HG03460 (cell line): ENCODE data around the gene SUDS3.

Experiments used
- ATAC-seq: cut with Tn5 transposase; IDR thresholded peaks from one replicate; pipeline ENCODE4 v1.9.1; 2021; ENCODE audit not compliant: unreplicated experiment

Gene SUDS3

DNA sequence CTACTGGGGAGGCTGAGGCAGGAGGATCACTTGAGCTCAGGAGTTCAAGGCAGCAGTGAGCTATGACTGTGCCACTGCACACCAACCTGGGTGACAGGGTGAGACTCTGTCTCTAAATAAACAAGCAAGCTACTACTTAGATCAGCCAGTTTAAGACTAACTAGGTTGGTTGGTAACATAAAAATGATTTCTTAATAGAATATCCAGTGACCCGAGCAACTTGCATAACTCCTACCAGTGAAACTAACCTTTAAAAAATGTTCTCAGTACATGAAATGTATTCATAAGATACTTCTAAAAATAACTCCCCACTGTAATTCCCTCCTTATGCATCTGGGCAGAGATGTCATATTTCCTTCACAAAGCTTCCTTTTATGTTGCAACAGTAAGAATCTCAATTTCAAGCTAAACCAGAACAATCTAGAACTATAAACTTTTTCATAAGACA is 19.5 kb upstream of the SUDS3 start:
- peak; percentile 18 for ATAC-seq

DNA sequence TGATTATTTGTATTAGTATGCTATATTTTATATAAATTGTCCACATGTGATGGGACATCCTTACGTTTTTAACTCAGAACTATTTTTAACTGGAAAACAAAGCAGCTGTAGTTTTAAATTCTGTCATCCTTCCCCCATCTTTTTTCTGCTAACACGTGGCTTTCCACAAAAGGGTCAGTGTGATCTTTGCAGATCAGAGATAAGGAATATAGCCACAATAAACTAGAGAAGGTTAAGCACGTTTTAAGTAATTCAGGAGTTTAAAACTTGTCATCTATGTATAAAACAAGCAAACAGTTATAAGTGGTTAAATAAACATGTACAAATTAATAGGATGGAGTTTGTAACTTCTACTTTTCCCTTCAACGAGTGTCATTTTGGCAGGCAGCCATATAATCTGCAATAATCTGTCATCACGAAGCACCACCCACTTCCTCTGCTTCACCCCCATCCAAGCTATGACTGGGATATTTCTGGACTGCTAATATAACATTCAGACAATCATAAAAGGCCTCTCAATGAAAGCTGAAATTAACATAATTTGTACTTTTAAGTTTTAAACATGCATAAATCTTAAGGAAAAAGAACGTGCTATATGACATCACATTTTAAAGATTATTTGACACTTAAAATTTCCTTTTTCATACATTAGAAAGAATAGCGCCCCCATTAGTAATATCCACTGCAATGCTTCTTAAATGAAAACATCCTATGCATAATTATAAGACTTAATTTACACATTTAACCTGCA is 18.9 kb upstream of the SUDS3 start:
- ATAC-seq: peak; percentile 49

DNA sequence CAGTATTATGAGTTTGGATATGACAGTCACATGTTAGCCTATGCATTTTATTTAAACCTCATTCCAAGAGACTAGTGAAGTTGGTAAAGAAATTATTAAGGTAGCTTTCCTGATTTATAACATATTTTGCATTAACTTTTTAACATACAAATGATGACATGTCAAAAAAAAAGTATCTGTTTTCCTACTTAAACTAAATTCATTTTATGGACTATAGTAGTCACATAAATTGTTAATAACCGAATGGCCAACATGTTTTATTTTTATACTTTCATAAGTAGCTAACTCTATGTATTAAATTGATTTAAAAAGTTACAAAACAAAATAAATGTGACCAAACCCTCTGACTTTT is 18.4 kb upstream of the SUDS3 start:
- ATAC-seq: no peak

DNA sequence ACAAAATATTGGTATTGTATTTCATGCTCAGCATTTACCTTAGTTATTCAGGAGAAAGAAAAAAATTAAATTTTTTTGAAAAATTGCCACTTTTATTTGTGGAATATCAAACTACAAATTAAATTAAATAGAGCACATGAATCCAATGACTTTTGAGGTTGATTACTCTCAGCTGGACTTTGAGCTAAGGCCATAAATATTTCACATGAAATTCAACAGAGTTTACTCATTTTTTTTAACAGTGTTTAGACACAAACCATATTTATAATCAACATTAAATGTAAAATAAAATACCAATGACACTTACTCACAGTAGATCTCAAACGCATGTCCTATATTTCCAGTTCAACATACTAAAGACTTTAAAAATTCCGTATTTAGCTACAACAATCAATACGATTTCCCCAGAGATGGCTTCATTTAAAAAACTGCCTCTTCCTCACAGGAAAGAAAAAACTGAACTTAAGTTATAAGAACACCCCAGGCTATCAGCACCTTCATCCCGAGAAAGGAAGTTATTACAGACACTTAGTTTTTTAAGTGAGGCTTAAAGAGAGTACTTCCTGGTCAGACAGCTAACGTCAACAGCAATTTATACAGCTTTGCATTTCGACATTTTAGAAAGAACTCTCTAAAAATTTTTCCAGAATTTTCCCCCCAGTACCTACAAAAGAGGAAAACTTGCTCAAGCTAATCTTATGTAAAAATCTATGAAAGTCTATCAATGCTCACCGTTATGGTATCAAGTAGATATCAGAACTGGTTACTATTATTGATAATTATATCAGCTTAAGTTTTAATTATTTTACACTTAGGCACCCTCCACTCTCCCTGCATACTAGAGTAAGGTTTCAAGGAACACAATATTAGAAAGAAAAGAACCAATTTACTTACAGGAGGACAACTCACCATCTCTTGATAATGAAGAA is 17.5 kb upstream of the SUDS3 start:
- ATAC-seq: no peak

DNA sequence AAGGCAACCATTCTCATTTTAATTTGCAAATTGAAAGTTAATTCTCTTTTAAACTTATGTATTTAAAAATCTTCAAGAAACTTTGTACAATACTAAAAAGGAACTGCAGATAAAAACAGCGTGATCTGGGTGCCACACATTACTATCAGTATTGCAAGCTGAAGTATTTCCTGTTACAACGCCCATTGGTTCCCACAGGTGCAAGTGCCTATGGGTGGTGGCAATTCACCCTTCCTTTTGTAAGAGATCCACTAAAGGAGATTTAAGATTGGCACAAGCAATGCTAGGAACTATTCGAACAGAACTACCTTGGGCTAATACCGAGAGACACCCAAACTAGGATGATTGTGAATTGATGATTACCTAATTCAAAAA is 16.8 kb upstream of the SUDS3 start:
- no peak for ATAC-seq

DNA sequence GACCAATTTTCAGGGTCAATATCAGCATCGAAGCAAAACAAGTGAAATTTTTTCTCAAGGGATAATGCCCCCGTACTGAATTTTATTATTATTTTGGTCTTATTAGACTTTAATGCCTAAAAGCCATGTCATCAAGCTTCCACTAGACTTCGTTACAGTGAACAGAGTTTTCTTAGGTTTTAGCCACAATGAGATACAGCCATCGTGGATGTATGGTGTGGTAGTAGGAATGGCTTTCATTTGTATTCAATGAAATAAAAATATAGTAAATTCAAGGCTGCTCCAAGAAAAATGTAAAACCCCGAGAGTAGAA is 15.3 kb upstream of the SUDS3 start:
- no peak for ATAC-seq

DNA sequence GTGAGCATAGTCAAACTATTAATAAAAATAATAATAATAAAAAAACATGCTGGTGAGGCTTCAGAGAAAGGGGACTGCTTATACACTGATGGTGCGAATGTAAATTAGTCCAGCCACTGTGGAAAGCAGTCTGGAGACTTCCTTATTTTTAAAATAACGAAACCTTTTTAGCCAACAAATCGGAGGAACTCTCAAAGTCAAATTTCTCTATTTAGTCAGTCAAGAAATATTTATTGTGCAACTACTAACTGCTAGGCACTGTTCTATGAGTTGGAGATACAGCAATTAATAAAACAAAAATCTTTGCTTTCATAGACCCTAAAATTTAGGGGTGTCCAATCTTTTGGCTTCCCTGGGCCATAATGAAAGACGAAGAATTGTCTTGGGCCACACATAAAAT is 14.5 kb upstream of the SUDS3 start:
- no peak for ATAC-seq

DNA sequence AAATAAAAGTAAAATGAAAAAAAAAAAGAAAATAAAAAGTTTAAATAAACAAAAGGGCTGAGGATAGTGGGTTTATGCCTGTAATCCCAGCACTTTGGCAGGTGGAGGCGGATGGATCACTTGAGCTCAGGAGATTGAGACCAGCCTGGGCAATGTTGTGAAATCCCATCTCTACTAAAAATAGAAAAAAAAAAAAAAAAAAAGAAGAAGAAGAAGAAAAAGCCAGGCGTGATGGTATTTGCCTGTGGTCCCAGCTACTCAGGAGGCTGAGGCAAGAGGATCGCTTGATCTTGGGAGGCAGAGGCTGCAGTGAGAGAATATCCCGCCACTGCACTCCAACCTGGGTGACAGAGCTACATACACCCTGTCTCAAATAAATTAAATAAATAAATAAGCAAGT is 7.5 kb upstream of the SUDS3 start:
- ATAC-seq: no peak

DNA sequence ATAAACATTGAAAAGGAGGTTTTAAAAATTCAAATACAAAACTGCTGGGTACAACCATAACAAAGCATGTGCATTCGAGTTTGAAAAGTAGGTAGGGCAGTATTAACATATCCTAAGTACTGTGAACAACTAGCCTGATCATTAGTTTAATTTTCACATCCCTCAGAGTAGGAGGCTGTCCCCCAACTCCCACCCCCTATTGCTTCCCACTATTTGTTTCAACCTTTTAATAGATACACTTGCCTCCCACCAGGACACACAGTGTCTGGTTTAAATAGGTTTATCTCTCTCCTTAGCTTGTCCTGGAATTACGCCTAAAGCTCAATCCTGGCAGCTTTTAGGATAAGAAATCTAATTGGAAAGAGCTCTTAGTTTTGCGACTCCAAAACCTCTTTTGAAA is 5.8 kb upstream of the SUDS3 start:
- ATAC-seq: no peak

DNA sequence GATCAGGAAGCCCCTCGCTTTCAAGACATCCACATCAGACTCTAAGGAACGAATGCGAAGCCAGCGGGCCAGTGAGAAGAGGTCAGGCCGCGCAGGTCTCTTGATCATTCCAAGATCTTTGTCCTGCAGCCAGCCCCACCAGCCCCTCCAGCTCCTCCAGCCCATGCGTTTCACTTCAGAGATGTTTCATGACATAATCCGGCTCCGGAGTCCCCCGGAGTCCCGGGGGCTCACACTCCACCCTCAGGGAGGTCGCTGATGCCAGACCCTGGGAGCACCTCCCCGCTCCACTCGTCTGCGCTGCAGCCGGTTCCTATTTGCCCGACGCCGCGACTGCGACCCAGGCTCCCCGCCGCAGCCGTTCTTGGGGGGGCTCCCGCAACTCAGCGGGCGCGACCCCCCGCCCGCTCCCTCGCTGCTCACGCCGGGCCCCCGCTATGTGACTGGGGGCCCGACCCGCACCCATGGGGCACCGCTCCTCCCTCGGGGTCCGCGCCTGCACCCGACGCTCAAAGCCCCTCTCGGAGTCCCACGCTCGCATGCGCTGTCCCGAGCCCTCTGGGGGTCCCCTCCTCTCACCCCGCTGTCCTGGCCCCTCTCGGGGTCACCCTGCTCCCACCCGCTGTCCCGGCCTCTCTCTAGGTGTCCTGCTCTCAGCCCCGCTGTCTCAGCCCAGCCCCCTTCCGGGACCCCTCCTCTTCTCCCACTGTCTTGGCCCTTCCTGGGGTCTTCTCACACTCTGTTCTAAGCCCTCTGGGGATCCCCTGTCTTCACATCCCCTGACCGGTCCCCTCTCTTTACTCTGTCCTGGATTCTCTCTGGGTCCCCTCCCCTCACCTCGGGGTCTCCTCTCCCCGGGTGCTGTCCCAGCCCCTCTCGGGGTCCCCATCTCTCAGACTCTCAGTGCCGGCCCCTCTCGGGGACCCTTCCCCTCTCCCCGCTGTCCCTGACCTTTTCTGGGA is 4.8 kb upstream of the SUDS3 start:
- no peak for ATAC-seq

DNA sequence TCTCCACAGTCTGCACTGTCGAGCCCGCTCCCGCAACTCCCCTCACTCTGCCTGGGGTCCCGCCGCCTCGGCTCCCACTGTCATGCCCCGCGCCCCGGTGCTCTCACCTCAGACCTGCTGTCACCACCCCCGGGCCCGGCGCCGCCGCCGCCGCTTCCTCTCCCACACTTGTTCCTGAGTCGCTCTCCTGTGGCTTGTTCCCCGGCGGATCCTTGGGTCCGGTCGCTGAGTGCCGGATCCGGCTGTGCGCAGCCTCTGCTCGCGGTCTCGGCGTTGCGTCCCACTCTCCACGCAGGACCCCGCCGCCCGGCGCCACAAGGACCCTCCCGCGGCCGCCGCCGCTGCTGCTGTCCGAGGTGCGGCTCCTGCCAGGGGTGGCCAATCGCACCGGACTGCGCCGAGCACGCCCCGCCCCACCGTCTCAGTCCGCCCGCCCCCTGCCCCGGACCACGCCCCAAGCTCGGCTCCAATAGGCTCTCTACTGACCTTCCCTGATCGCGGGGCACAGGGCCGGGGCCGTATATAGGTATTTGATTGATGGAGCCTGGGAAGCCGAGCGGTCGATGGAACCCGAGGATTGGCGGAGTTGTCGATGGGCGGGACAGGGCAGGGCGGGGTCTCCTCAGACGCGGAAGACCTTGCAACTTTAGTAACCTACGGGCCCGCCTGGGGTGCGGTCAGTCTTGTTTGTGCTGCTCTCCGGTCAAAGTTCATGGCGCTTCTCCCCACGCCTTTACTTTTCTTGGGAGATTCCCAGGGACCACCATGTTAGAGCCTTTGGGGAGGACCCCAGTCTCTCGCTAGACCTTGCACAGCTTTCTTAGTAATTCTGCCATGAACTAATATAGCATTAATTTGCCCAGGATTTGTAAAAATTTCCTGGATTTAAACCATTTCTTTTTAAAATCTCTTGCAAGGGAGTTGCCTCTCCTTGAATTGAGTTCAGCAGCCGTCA is 3.5 kb upstream of the SUDS3 start, which contains the start of gene TAOK3:
Gene TAOK3 (minus strand): TSS at position 367 of the 955 bp plus-strand sequence. CDS start 117,340 bp downstream, outside the sequence.
- ATAC-seq: peak; percentile 80

DNA sequence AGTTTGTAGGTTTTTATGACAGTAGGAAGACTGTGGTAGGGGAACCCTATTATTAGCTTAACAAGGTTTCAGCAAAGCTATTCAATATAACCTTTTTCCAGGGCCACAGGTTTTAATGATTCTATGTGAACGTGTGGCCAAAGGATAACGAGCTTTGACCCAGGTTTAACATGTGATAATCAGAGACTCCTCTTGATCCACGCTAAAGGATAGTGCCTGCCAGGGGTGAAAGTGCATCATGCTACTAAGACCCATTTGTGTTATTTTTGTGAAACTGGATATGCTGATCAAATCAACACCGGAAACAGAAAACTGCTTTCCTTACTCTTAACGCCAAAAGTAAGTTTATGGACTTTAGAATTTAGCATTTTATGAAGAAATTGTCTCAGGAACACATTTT is 2.7 kb upstream of the SUDS3 start:
- no peak for ATAC-seq

DNA sequence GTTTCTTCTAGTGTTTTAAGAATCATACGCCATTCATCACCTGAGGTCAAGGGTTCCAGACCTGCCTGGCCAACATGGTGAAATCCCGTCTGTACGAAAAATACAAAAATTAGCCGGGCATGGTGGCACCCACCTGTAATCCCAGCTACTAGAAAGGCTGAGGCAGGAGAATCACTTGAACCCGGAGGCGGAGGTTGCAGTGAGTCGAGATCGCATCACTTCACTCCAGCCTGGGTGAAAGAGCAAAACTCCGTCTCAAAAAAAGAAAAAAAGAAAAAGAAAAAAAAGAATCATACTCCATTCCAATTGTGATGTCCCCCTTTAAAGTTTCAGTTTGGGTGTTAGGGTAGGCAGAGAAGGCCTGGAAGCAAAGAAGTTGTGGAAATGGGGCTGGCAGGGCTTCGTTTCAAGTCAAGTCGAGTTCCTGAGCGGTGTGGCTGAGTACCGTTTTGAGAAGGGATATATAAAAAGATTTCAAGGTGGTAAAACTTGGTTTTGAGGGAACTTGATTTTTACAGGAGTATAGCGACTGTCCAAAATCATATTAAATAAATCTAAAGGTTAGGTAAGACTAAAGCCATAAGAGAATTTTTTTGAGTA is 2.1 kb upstream of the SUDS3 start:
- ATAC-seq: no peak

DNA sequence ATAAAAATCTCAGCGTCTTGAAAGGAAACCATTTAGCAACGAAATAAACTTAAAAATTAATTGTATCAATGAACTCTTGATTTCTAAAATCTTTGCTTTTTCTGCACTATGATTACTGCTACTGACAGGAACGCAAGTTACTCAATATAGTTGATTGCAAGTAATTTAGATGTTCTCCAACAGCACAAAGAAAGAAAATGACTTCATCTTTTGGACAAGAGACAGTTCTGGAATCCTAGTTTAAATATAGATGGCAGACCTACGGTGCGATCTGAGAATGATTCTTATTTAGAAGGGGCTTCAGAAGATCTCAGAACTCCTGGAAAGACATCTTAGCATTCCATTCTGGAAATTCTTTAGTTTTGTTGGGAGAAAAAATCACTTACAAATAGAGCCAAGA is 1.4 kb upstream of the SUDS3 start:
- ATAC-seq: no peak

DNA sequence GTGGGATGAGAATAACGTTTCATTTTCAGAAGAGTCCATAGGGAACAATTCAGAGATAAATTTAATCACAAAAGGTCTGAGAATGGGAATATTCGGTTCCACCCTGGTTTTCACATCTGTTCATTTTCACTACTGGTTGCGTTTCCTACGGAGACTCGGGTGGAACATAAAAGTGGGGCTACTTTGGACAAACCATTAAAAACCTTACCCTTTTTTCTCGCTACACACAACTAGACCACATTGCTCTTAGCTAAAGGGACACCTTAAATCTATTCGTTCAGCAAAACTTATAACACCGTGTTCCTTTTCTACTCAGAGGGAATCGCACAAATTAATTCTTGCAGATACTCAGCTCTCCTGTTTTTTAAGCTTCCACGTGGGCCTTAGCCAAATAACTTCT is 1.0 kb upstream of the SUDS3 start:
- ATAC-seq: no peak

DNA sequence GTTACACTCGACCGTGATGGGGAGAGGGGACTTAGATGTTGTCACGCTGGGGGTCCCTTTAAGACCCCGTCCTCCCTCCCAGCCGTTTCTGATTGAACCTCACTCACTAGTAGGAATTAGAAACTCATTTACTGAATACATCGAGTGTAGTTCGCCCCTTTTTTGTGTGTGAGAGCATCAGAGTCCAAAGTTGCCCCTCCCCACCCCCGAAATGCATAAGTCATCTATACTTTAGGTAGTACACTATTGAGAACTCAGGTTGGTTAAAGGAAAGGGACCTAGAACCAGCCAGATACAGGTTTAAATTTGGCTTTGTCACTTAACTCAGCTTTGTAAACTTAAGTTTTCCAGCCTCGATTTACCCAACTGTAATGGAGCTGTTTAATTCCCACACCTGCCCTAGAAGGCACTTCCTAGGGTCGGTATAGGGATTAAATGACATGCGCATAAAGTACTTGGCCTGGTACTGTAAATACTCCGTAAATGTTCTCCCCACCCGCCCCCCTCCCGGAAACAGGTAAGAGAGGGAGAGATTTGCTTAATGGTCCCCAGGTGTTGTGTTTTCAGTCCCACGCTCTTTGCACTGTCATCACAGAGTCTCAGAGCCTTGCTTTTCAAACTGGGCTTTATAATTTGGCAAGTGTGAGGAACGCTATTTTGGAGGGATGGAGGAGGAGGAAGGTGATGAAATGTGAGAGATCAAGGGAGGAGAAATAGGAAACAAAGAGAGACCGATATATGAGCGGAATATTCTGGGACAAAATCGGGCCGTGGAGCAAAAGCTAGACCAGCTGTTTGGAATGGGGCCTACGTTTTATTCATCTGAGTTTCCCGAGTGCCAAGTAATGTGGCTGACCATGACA is 897 bp downstream of the SUDS3 start:
- ATAC-seq: no peak

DNA sequence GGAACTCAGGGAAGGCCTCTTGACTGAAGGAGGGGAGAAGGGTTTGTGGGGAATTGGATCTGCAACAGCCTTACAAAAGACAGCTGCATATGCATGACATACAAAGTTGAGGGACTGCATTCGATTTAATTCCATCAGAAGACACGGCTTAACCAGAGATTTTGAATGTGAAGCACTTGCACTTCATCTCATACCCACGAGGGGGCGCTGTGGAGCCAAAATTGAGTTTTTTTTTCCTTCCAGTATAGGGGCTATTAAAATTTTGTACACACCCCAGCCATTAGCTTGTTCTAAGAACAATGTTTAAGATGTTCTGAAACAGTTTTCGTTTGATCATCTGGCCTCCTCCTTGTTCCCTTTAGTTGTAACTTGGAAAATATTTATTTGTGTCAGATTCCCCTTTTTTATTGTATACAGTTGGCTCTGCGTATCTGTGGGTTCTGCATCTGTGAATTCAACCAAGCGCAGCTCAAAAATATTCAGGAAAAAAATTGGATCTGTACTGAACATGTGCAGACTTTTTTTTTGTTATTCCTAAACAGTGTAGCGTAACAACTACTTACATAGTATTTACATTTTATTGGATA is 1.6 kb downstream of the SUDS3 start:
- no peak for ATAC-seq

DNA sequence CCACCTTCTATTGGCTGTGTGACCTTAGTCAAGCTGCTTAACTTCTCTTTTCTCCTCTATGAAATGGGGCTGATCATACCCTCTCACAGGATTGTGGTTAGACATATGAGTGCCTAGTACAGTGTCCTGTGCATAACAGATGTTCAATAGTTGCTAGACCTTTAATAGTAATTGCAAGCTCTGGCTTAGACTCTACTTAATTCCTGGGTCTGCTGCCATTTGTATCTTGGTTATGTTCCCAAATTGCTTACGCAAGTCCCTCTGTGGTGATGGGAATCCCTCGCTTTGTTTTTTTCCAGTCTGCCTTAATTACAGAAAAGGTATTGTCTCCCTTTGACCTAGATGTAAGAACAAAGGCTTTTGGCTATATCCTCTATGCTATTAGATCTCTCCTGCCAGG is 15.1 kb downstream of the SUDS3 start:
- no peak for ATAC-seq
